Measurements from ENCODE around the gene RRP1.

The RRP1 gene, protein sequence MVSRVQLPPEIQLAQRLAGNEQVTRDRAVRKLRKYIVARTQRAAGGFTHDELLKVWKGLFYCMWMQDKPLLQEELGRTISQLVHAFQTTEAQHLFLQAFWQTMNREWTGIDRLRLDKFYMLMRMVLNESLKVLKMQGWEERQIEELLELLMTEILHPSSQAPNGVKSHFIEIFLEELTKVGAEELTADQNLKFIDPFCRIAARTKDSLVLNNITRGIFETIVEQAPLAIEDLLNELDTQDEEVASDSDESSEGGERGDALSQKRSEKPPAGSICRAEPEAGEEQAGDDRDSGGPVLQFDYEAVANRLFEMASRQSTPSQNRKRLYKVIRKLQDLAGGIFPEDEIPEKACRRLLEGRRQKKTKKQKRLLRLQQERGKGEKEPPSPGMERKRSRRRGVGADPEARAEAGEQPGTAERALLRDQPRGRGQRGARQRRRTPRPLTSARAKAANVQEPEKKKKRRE

DNA sequence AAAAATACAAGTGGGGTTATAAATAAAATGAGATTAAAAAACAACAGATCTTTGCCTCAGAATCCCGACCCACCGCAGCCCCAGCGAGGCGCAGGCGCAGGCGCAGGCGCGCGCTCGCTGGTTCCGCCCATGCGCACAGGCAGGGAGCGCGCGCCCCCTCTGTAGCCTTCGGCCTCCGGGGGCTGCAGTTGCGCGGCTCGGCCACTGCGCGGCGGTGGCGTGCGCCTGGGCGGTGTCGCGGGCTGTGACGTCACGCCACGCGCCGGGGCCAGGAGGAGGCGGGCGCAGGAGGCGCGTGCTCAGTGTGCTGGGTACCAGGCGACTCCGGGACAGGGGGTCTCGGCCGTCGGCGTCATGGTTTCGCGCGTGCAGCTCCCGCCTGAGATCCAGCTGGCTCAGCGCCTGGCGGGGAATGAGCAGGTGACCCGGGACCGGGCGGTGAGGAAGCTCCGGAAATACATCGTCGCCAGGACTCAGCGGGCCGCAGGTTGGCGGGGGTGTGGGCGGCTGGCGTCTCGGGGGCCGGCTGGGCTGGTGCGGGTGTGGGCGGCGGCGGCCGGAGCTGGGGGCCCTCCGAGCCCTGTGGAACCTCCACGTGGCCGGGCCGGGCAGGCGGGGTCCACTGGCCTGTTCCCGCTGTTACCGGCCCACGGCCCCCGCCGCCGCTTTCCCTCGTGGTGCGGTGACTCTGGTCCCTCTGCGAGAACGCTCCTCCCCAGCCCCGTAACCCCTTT, at the start of gene RRP1:
RRP1 (plus strand) TSS at position 302 of the 734 bp plus-strand sequence; CDS start at position 355, 53 bp downstream.
- no peak for DNase-seq (ENCODE audit: low read depth, low spot score)

DNA sequence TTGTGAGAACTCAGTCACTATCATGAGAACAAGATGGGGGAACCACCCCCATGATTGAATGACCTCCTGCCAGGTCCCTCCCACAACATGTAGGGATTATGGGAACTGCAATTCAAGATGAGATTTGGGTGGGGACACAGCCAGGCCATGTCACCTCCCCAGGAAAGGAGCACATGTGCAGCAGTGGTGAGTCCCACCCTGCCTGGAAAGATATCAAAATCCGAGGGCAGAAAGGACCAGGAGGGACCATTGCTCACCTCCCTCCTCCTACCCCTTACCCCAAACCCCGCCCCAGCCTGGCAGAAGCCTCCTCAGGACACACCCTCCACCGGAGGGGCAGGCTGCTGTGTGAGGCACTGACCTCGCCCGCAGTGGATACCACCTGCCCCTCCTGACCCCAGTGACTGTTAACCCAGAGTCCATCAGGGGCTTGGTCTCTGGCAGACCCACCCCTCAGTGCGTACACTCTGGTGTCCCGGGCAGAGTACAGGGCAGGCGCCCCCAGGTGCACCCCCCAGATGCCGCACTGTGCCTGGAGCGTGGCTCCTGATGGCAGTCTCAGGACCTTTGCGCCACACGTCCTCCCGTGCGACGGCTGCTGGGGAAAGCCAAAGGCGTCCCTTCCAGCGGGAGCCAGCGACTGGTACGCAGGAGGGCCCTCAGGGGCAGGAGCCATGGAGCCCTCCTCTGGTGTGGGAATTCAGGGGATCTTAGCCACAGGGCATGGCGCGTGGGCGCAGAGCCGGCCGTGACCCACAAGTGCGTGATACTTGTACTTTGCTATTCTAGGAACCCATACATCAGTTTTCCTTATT, 49.5 kb upstream of the RRP1 start:
- DNase-seq (ENCODE audit: low read depth, low spot score), result no peak

DNA sequence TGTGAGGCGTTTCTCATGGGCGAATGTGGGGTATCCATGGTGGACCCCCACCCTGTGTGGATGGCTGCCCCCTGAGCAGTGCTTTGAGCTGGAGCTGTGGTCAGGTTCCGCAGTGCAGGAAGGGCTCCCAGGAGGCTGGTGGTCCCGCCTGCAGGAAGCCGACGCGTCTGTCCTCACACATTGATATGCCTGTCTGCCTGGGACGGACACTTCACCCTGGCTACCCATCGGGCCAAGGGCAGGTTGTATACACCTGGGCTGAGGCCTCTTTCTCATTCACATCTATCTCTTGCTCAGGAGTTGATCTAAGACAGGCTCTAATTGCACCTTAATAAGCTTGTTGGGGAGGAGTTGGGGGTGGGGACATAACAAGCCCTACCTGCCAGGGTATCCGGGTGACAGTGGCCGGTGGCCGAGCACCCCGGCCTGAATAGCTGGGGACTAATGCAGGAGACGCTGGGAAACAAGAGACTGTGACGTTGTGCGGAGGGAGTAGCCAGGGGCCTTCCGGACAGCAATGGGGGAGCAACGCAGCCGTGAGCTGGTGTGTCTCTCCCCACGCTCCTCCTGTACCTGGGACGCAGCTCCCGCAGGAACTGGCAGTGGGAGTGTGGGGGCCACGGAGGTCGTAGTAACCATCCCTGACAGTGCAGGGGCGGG, 48.8 kb upstream of the RRP1 start:
- no peak for DNase-seq (ENCODE audit: low read depth, low spot score)

DNA sequence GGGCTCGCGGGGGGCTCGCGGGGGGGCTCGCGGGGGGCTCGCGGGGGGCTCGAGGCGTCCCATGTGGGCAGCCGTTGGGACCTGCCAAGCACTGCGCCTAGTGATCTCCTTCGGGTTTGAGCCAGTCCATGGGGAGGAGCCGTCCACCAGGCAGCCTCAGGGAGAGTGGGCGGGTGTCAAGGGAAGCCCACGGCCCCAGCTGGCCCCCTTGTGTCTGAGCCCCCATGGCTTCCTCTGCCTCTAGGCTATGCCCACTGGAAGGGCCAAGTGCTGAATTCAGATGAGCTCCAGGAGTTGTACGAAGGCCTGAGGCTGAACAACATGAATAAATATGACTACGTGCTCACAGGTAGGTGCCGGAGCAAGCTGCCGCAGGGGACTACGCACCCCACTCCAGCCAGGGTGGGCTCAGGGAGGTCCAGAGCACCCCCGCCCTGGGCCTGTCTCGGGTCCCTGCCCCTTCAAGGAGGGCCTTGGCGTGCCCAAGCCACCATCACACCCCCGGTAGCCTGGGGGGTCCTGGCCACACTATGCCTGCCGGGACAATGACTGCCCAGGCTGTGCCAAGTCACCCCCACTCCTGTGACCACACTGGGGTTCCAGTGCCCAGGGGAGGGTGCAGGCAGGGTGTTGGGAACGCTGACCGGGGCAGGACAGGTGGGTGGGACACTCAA, 47.8 kb upstream of the RRP1 start:
- no peak for DNase-seq (ENCODE audit: low read depth, low spot score)

DNA sequence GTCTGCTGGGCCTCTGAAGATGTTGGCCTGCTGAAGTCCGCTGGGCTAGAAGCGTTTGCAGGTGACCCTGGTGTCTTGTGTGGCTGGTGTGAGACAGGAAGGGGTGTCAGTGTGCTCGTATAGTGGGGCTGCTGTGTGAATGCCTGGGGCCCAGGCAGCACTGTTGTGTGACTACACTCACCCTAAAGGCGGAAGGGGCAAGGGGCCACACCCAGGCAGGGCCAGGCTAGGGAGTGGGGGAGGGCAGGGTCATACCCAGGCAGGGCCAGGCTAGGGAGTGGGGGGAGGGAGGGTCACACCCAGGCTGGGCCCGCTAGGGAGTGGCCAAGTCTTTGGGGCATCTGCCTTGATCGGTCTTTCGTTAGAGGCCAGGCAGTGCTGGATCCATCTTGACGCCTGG, 45.4 kb upstream of the RRP1 start:
- no peak for DNase-seq (ENCODE audit: low read depth, low spot score)

DNA sequence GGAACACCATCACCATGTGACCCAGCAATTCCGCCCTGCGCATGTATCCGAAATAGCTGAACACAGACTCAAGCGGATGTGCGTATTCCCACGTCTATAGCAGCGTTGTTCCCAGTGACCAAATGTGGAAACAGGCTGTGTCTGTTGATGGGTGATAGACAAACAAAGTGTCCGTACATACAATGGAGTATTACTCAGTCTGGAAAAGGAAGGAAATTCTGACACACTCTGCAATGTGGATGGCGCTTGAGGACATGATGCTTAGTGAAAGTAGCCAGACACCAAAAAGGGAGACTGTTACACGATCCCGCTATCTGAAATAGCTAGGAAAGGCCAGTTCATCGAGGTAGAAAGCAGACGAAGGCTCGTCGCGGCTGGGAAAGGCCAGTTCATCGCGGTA, 44.7 kb upstream of the RRP1 start:
- DNase-seq (ENCODE audit: low read depth, low spot score), result no peak

DNA sequence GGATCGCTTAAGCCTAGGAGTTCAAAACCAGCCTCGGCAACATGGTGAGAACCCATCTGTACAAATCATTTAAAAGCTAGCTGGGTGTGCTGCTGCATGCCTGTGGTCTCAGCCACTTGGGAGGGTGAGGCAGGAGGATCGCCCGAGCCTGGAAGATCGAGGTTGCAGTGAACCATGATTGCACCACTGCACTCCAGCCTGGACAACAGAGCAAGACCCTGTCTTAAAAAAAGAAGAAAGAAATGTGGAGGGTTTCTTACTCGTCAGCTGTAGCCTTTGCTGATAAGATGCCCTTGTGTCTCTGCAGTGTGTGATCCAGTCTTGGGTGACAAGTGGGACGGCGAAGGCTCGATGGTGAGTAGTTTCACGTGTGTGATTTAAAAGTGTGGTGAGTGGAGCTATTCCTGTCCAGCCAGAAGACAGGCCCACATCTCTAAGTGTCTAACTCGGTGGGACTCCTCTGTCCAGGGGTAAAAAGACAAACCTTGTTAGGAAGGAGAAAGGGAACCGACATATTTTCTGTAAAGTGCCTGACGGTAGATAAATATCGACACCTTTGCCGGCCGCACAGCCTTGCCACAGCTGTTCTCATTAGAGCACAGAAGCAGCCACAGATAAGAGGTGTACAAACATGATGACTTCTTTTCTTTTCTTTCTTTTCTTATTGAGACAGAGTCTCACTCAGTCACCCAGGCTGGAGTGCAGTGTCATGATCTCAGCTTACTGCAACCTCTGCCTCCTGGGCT, 43.4 kb upstream of the RRP1 start:
- no peak for DNase-seq (ENCODE audit: low read depth, low spot score)

DNA sequence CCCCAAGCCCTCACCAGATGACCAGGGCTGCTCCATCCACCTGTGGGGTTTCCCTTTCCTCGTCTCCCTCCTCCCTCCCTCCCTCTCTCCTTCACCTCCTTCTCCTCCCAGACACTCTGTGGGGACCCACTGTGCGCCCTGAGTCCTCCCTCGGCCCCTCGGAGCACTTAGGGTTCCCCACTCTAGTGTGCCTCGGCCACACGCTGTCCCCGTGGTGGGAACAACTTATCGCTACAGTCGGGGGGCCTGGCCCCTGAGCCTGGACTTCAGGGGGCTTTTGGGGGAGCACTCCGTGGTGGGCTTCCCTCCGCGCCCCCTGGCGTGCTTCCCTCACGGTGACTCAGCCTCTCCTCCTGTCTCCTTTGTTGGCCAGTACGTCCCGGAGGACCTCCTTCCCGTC, 40.8 kb upstream of the RRP1 start:
- DNase-seq (ENCODE audit: low read depth, low spot score), result no peak

DNA sequence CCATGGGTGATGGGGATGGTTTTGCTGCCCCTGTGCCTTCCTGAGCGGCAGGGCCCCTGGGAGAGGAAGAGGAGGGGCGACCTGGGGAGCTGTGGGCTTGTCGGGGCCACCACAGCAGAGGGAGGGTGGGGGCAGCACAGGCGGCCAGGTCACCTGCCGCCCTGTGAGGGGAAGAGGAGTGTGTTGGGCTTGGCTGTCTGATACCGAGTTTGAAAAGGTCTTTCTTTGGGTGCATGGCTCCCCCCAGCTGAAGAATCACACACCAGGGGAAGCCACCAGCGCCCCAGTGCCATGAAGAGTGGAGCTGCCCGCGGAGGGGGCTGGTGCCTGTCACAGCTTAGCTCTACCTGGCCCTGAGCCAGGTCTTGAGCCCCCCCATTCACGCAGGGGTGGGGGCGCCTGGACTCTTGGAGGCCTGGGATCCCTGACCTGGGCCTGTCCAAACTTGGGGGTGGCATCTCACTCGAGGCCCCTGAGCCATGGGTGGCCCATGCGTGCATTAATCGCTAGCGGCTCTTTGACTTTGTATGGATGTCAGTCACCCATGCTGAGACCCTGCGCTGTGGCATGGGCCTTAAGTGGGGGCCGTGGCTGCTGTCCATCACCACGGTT, 39.6 kb upstream of the RRP1 start:
- DNase-seq (ENCODE audit: low read depth, low spot score), result no peak

DNA sequence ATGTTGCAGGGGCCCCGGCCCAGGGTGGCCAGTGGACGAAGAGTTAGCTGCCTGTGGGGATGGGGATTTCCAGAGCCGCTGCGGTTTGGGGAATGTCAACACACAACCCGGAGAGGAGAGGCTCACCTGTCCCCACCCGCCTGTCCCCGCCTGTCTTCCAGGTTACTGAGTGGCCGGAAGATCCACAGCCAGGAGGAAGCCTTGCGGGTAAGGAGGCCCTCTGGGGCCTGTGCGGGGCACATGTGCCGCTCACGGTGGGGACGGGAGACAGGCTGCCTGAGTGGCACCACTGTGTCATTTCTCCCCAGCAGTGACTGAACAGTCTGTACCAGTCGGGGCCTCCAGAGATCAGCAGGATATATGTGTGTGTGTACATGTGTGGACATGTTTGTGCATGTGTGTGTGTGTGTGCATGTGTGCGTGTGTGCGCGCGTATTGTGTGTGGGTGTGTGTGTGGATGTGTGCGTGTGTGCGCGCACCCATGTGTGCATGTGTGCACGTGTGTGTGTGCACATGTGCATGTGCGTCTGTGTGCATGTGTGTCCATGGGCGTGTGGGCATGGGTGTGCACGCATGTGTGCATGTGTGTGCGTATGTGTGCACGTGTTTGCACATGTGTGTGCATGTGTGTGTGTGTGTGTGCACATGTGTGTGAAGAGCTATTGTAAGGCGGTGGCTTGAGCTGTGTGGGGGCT, 38.9 kb upstream of the RRP1 start:
- no peak for DNase-seq (ENCODE audit: low read depth, low spot score)

DNA sequence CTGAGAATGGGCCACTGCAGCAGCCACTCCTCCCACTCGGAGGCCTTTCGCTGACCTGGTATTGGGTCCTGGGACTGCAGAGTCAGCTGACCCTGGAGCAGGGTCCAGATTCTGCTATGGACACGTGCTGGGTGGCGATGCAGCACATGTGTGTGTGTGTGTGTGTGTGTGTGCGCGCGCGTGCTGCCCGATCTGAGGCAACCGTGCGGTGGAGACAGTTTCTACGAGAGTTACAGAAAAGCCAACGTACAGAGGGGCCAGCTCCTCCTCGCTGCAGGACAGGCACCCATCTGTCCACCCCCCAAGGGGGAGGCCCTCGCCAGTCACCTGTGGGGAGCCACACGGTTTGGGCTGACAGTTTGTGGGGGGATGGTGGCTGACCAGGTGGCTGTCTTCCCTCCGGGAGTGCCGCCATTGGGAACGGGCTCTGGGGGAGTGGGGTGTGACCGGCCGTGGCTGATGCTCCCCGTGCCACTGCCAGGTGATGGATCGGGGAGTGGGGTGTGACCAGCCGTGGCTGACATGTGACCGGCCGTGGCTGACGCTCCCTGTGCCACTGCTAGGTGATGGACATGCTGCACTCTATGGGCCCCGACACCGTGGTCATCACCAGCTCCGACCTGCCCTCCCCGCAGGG, 37.3 kb upstream of the RRP1 start:
- no peak for DNase-seq (ENCODE audit: low read depth, low spot score)

DNA sequence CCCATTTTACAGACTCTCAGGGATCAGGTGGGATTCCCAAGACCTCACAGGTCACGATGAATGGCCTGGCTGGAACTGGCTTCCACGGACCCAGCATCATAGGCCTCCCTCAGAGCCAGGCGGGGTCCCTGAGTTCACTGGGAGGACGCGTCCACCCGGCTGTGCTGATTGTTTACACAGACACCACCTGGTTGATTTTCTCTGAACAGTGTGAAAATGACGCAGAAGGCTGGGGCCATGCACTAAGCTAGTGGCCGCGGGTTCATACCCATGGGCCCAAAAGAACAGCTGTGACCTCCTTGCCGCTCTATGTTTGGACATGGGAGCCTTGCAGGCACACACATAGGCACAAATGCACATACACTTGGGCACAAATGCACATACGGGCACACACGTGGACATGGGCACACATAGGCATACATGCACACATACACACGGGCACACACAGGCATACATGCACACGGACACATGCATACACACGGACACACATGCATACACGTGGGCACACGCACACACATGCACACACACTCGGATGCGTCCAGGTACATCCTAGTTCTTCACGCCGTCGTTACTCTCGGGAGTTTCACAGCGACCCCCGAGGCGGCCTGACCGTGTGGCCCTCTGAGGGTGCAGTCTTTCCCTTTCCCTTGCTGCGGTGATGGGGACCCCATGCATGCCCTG, 36.5 kb upstream of the RRP1 start:
- DNase-seq (ENCODE audit: low read depth, low spot score), result no peak

DNA sequence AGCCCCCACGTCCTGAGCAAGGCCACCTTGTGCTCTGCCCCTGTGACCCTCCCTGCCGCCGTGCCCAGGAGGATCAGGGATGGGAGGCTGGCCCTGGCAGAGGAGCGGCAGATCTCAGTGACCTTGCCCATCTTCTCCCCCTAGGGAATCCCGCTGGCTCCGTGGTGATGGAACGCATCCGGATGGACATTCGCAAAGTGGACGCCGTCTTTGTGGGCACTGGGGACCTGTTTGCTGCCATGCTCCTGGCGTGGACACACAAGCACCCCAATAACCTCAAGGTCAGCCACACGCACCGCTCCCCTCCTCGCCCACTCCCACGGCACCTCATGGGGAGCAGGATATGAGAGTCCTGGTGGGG, 36.0 kb upstream of the RRP1 start:
- no peak for DNase-seq (ENCODE audit: low read depth, low spot score)

DNA sequence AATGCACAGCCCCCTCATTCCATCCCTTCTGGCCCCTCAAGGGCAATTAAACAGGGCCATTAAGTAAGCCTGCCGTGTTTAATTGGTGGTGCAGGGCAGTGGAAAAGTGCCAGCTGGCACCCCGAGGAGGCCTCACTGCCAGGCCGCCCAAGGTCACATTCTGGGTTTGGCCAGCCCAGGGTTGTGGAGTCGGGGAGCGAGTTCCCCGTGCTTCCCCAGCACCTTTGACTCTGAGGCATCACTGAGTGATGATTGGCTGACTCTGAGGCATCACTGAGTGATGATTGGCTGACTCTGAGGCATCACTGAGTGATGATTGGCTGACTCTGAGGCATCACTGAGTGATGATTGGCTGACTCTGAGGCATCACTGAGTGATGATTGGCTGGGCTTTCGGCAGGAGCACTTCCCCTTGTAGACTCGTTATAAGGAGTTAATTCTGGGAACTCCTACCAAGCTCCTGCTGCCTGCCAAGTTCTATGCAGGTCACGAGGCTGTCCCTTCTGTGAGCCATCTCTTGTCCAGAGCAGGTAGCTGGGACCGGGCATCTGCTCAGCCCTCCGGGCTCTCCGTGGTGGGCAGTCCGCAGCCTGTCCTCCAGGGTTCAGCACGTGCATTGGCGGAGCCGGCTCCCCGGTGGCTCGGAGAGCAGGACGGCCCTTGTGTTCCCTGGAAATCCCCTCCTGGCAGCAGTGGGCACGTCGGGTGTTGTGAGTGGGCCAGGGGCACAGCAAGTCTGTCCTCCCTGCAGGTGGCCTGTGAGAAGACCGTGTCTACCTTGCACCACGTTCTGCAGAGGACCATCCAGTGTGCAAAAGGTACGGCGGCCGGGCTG, 34.2 kb upstream of the RRP1 start:
- no peak for DNase-seq (ENCODE audit: low read depth, low spot score)

DNA sequence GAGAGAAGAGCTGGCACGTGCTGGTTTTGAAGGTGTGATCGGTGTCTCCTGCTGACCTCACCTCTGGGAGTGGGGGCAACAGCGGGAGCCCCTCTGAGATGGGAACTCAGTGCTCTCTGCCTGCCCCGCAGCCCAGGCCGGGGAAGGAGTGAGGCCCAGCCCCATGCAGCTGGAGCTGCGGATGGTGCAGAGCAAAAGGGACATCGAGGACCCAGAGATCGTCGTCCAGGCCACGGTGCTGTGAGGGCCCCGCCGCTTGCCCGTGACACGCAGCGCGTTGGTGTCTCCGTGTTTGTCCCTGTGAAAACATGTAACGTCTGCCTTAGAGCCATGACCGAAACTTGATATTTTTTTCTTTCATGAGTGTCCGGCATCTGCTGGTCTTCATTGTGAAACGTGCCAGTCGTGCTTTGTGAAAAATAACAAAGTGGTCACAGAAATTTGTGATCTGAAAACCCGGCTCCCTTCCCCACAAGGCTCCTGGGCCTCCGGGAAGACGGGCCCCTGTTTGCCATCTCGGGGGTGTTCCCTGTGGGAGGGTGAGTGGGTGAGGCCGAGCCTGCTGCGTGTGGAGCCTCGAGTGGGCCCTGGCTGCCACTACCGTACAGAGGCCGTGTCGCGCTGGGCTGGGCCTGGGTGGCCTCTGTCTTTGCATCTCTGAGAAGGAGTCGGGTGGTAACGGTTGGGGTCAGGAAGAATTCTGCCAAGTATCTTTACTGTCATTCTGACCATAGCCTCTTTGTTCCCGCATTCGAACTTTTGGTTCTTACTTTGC, 33.4 kb upstream of the RRP1 start:
- DNase-seq (ENCODE audit: low read depth, low spot score), result no peak

DNA sequence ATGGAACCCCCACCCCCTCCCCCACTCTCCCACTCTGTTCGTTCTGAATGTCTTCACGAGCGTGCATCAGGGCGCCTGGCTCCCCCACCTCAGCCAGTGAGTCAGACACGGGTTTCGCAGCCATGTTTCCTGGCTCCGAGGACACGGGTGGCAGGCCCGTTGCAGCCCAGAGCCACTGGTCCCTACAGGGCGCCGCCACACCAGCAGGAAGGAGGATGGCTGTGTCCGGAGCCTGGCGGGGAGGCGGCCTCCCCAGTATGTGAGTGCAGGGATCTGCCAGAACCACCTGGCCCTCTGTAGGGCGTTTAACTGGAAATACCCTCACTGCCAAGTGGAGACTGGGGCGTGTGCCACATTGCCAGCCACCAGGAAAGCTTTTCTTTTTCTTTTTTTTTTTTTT, 31.8 kb upstream of the RRP1 start:
- no peak for DNase-seq (ENCODE audit: low read depth, low spot score)
